Fibroblast of the aortic adventitia (primary cell): ENCODE results near the gene ADAM12. TPM values are rescaled to one million over a fixed set of nuclear protein-coding genes. Genes with fewer than 3 reads are reported as not detected.

Experiments
- DNase-seq: peaks from one replicate; pipeline ENCODE4 v3.0.0-alpha.2; 2010; ENCODE audit warnings: low read depth
- H3K4me3 ChIP-seq: 2 replicates; pipeline ENCODE4 v1.5.1; 2011; ENCODE audit warnings: low read depth, mild to moderate bottlenecking, control low read depth, low read length, moderate library complexity
- CTCF ChIP-seq: IDR thresholded peaks from 2 replicates; pipeline ENCODE4 v1.5.1; 2011; ENCODE audit warnings: mild to moderate bottlenecking, low read length, control low read depth, inconsistent platforms; ENCODE audit not compliant: insufficient read depth
- total RNA-seq: library from RNA; depleted of rRNA; stranded (reverse); fragments of >200 nt; gene quantifications from 2 replicates; pipeline ENCODE4 v1.2.3, GENCODE V29; 2012; ENCODE audit warnings: low replicate concordance

Gene ADAM12
- total RNA-seq, 1 donor: 82.7 TPM

GRCh38 chr10:126243306-126243705, 145.0 kb downstream of the ADAM12 start:
- H3K4me3 ChIP-seq: no peak overlapping the region
- DNase-seq: peak; percentile 46
- no peak for TF ChIP-seq CTCF

GRCh38 chr10:126242397-126243260, 145.6 kb downstream of the ADAM12 start:
- TF ChIP-seq CTCF: no peak
- peak; percentile 61 for DNase-seq
- no peak overlapping the region for H3K4me3 ChIP-seq

- no peak for DNase-seq
- H3K4me3 ChIP-seq: no peak overlapping the region
- TF ChIP-seq CTCF: no peak
Measured at GRCh38 chr10:126240483-126240882, 147.8 kb downstream of the ADAM12 start.

- no peak overlapping the region for H3K4me3 ChIP-seq
- TF ChIP-seq CTCF: no peak
- DNase-seq: no peak
Measured at GRCh38 chr10:126239844-126240243, 148.4 kb downstream of the ADAM12 start.

- no peak for DNase-seq
- no peak overlapping the region for H3K4me3 ChIP-seq
- no peak for TF ChIP-seq CTCF
Measured at GRCh38 chr10:126235979-126236851, 152.1 kb downstream of the ADAM12 start.

GRCh38 chr10:126235091-126235978, 152.9 kb downstream of the ADAM12 start:
- no peak overlapping the region for H3K4me3 ChIP-seq
- no peak for TF ChIP-seq CTCF
- DNase-seq: no peak
